Measurements from ENCODE around the gene SELENOS.

Gene SELENOS

GRCh38 chr15:101277038-101277822 is at the start of gene SELENOS:
TSS of gene SELENOS (minus strand) at chr15:101277485. CDS start at chr15:101277417, 68 bp downstream.
- peak within 1 kb of the TSS; percentile 97 for H2AFZ ChIP-seq (ENCODE audit: low read length)

DNA sequence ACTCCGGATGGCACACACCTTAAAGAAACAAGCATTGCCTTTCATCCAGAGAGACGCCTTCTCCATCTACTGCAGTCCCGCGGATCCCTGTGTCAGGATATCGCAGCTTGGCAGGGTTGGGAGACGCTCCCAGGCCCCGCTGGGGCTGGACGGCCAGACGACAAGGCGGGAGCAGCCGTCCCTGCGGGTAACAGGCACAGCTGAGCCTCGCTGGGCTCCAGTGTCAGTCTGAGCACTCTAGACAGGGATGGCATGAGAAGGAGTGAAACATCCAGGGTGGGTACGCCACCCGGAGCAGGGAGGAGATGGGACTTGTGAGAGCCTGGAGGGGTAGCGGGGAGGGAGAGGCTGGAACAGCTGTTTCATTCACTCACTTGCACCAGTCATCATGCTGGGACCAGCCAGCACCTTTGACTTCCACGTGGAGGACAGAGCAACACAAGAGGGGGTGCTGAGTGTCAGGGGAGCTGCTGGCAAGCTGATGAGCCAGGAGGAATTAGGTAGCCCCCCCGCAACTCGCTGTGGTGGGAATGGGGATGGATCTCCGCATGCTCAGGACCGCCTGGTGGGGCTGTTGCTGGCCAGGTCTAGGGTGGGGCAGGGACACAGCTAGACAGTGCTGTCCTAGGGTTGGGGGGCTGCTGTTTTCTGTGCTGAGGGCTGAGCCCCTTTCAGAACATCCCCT is 49.3 kb upstream of the SELENOS start:
- H4K20me1 ChIP-seq (ENCODE audit: insufficient read depth, low read length), result no peaks in the 10 kb centered on the region
- no peaks in the 10 kb centered on the region for H3K36me3 ChIP-seq (ENCODE audit: insufficient read depth, low read length)
- TF ChIP-seq EZH2 (IDR thresholded peaks at IDR 0.05; ENCODE audit: borderline replicate concordance, low read length), result no peak
- TF ChIP-seq, protein P1, sequence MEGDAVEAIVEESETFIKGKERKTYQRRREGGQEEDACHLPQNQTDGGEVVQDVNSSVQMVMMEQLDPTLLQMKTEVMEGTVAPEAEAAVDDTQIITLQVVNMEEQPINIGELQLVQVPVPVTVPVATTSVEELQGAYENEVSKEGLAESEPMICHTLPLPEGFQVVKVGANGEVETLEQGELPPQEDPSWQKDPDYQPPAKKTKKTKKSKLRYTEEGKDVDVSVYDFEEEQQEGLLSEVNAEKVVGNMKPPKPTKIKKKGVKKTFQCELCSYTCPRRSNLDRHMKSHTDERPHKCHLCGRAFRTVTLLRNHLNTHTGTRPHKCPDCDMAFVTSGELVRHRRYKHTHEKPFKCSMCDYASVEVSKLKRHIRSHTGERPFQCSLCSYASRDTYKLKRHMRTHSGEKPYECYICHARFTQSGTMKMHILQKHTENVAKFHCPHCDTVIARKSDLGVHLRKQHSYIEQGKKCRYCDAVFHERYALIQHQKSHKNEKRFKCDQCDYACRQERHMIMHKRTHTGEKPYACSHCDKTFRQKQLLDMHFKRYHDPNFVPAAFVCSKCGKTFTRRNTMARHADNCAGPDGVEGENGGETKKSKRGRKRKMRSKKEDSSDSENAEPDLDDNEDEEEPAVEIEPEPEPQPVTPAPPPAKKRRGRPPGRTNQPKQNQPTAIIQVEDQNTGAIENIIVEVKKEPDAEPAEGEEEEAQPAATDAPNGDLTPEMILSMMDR (IDR thresholded peaks at IDR 0.05; ENCODE audit: low read length), result no peak

More at GRCh38 chr15:101277038-101277822, at the start of gene SELENOS:
- Histone ChIP-seq H4K20me1 (ENCODE audit: insufficient read depth, low read length) (no peaks in the 10 kb centered on the region), H3K4me2 (ENCODE audit: low read length) (peak within 1 kb of the TSS; percentile 100), H3K36me3 (ENCODE audit: insufficient read depth, low read length) (peaks cover 66% of the 10 kb centered on the region), H3K9ac (ENCODE audit: low read length) (peak within 1 kb of the TSS; percentile 98), H3K4me3 (ENCODE audit: low read depth, low read length, poor library complexity, severe bottlenecking) (peak within 1 kb of the TSS; percentile 100), H3K9me3 (ENCODE audit: low read length) (no peaks in the 10 kb centered on the region), H3F3A (ENCODE audit: insufficient read depth, low read length) (no peaks in the 10 kb centered on the region), H3K27ac (ENCODE audit: low read depth, low read length, poor library complexity, severe bottlenecking) (peak within 1 kb of the TSS; percentile 13), H3K4me1 (ENCODE audit: insufficient read depth, low read length, severe bottlenecking) (peaks cover 19% of the 10 kb centered on the region), H3K79me2 (ENCODE audit: insufficient read depth, low read length) (peaks cover 8% of the 10 kb centered on the region; the same call in 1 of the 2 replicates), H3K27me3 (ENCODE audit: insufficient read depth, low read length) (no peaks in the 10 kb centered on the region), H3K9me2 (ENCODE audit: low read depth, low read length) (no peaks in the 10 kb centered on the region)
- TF ChIP-seq EZH2 (IDR thresholded peaks at IDR 0.05; ENCODE audit: borderline replicate concordance, low read length), result no peak
- TF ChIP-seq, protein P1 (IDR thresholded peaks at IDR 0.05; ENCODE audit: low read length), result no peak

GRCh38 chr15:101326026-101326315 is 48.7 kb upstream of the SELENOS start:
- Histone ChIP-seq H3K27ac (ENCODE audit: low read depth, low read length, poor library complexity, severe bottlenecking) (no peak overlapping the region), H3K9me3 (ENCODE audit: low read length) (no peaks in the 10 kb centered on the region), H2AFZ (ENCODE audit: low read length) (no peak overlapping the region), H4K20me1 (ENCODE audit: insufficient read depth, low read length) (no peaks in the 10 kb centered on the region), H3K9ac (ENCODE audit: low read length) (no peak overlapping the region), H3K4me1 (ENCODE audit: insufficient read depth, low read length, severe bottlenecking) (no peaks in the 10 kb centered on the region), H3K4me3 (ENCODE audit: low read depth, low read length, poor library complexity, severe bottlenecking) (no peak overlapping the region), H3K9me2 (ENCODE audit: low read depth, low read length) (no peaks in the 10 kb centered on the region), H3K36me3 (ENCODE audit: insufficient read depth, low read length) (no peaks in the 10 kb centered on the region), H3K79me2 (ENCODE audit: insufficient read depth, low read length) (no peaks in the 10 kb centered on the region), H3K4me2 (ENCODE audit: low read length) (no peak overlapping the region), H3F3A (ENCODE audit: insufficient read depth, low read length) (no peaks in the 10 kb centered on the region), H3K27me3 (ENCODE audit: insufficient read depth, low read length) (peaks cover 7% of the 10 kb centered on the region)
- no peak for TF ChIP-seq EZH2 (IDR thresholded peaks at IDR 0.05; ENCODE audit: borderline replicate concordance, low read length)

More for the DNA sequence above, 49.3 kb upstream of the SELENOS start:
- Histone ChIP-seq H3K4me2 (ENCODE audit: low read length) (no peak overlapping the region), H3K9me2 (ENCODE audit: low read depth, low read length) (no peaks in the 10 kb centered on the region), H3K4me1 (ENCODE audit: insufficient read depth, low read length, severe bottlenecking) (no peaks in the 10 kb centered on the region), H3K9me3 (ENCODE audit: low read length) (no peaks in the 10 kb centered on the region), H3K4me3 (ENCODE audit: low read depth, low read length, poor library complexity, severe bottlenecking) (no peak overlapping the region), H3F3A (ENCODE audit: insufficient read depth, low read length) (no peaks in the 10 kb centered on the region), H2AFZ (ENCODE audit: low read length) (no peak overlapping the region), H3K27ac (ENCODE audit: low read depth, low read length, poor library complexity, severe bottlenecking) (no peak overlapping the region), H3K9ac (ENCODE audit: low read length) (no peak overlapping the region), H3K79me2 (ENCODE audit: insufficient read depth, low read length) (no peaks in the 10 kb centered on the region), H3K27me3 (ENCODE audit: insufficient read depth, low read length) (peaks cover 7% of the 10 kb centered on the region; the same call in 1 of the 2 replicates)
